Stimulated activated CD4-positive, alpha-beta T cell treated with anti-CD3 and anti-CD28 coated beads, TNF-alpha, amount 100 ng/mL, for 24 hours (primary cell): ENCODE results near the gene MED9.
"Not testable (repeated sequence)": the region's sequence is repeated elsewhere in the genome, so short reads cannot be mapped to it uniquely, and the experiment has no call there.

ENCODE experiments used
- DNase-seq, 3 experiments: peaks; one replicate each; pipeline ENCODE4 v3.0.0-alpha.2; 2020; ENCODE audit warnings: low read depth in 3 of 3

MED9 gene, protein sequence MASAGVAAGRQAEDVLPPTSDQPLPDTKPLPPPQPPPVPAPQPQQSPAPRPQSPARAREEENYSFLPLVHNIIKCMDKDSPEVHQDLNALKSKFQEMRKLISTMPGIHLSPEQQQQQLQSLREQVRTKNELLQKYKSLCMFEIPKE

DNA sequence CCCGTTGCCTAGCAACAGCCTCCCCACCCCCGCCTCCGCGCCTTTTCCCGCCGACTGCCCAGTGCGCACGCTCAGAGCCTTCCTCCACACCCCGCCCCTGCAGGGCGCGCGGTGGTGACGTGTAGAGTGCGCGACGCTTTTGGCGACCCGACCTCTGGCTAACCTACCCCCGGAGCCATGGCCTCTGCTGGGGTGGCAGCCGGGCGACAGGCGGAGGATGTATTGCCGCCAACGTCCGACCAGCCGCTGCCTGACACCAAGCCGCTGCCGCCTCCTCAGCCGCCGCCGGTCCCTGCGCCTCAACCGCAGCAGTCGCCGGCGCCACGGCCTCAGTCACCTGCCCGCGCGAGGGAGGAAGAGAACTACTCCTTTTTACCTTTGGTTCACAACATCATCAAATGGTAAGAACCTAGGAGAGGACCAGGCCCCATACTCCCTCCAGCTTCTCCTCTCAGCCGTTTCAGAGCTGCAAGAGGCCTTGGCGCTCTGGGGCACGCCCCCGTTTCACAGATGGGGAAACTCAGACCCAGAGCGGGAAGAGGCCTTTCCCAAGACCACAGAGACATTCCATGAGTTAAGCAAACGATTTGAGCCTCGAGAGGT lies at the start of gene MED9:
TSS of gene MED9 (plus strand) at position 136 of the 603 bp plus-strand sequence. CDS start at position 178, 42 bp downstream.
- DNase-seq: peak; percentile 89 to 93 (median 92)

DNA sequence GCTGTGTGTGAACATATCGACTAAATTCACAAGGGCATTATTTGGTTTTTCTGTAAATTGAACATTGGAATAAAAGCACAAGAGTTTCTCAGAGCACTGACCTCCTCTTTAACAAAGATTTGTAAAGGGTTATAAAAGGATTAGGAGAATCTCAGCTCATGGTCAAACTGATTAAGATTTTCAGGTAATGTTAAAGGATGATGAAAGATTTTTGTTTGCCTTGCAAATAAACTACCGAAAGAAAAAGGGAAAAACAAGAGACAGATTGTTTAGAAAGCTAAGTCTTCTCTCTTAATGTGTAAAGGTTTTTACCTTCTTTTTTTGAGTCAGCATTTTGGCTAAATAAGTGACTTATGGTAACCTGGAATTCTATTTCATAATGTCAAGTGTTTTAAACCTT lies 47.6 kb upstream of the MED9 start:
- DNase-seq: no peak

DNA sequence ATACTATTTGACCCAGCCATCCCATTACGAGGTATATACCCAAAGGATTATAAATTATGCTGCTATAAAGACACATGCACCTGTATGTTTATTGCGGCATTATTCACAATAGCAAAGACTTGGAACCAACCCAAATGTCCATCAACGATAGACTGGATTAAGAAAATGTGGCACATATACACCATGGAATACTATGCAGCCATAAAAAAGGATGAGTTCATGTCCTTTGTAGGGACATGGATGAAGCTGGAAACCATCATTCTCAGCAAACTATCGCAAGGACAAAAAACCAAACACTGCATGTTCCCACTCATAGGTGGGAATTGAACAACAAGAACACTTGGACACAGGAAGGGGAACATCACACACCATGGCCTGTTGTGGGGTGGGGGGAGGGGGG lies 45.9 kb upstream of the MED9 start:
- DNase-seq: not testable (repeated sequence)

DNA sequence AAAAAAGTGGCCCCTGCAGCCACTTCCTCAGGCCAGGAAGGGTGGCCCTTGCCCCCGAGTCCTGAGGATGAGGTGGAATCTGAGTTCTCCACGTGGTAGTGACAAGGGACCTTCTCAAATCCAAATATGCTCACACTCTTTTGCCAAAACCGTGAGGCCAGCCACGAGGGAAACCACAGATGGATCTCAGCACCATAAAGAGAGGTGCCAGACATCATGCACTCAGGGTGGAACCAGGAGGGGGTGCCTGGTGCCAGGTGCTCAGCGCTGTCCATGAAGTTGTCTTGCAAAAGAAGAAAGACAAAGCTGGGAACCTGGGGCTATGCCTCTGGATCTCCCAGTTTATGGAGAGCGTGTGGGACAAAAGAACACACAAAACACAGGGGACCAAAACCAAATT lies 45.2 kb upstream of the MED9 start:
- no peak for DNase-seq

DNA sequence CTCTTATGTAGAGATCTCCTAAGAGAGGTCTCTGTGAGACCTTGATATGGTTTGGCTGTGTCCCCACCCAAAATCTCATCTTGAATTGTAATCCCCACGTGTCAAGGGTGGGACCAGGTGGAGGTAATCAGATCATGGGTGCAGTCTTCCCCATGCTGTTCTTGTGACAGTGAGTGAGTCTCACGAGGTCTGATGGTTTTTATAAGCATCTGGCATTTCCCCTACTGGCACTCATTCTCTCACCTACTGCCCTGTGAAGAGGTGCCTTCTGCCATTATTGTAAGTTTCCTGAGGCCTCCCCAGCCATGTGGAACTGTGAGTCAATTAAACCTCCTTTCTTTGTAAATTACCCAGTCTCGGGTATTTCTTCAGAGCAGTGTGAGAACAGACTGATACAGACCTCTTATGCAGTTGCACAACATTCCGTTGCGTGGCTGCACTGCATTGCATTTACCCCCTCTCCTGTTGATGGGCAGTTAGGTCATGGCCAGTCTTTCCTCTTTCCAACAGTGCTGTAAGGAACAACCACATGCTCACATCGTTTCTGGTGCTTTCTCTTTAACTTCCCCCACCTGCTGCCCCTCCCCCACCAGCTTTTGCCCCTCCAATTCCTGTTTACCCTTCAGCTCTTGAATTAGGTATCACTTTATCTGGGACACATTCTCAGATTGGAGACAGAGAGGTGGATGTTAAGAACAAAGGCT lies 43.6 kb upstream of the MED9 start:
- DNase-seq: no peak

DNA sequence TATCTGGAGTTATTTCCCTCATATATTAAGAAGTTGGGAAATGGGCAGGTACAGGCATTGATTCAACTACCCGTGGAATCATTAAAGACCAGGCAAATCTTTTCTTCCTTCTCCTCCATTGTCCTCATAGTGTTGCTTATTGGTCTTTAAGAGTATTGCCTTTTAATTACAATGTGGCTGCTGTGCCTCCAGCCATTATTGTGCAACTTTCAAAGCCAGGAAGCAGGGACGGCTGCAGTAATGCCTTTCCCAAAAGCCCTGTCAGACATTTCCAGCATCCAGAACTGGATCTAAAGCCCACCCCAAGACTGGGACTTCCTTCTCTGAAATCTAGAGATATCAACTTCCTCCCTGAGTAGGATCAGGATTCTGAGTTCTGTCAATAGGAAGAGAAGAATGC lies 42.3 kb upstream of the MED9 start:
- no peak for DNase-seq

DNA sequence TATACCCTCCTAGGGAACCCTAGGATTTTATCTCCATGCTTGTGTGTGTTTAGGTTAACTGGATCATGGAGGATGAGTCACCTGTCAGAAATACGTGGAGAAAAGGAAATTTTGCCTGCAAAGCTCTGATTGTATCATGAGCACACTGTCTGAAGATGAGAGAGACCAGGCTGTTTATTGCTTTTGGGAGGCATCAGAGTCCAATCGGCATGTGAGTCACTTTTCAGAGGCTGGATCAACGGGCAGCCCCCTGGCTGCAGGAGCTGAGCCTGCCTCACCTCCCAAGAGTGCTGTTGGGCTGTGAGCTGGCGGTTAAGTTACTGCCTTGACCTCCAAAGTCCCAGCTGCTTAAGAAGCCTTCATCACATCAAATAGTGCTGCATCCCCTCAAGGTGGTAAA lies 41.5 kb upstream of the MED9 start:
- DNase-seq: no peak

DNA sequence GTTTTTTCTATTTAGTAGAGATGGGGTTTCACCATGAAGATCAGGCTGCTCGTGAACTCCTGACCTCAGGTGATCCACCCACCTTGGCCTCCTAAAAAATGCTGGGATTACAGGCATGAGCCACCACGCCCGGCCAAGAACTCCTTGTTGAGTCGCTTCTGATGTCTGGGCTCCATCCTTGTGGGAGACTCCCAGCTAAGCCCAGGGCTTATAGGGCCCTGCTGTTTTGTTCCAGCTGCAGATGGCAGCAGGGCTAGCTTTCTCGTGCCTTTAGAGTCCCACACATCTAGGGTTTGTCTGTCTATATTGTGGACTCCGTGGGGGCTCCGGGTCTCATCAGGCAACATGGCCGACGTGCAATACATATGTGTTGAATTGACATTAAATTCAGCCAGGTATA lies 39.3 kb upstream of the MED9 start:
- no peak for DNase-seq

DNA sequence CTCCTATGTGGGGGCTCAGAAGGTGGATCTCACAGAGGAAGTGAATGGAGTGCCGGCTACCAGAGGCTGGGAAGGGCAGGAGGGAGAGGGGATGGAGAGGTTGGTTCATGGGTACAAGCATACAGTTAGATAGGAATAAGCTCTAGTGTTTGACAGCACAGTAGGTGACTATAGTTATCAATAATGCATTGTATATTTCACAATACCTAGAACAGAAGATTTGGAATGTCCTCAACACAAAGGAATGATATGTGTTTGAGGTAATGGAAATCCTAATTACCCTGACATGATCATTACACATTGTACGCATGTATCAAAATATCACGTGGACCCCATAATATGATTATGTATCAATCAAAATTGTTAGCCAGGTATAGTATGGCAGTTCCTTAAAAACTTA lies 38.9 kb upstream of the MED9 start:
- DNase-seq: no peak

DNA sequence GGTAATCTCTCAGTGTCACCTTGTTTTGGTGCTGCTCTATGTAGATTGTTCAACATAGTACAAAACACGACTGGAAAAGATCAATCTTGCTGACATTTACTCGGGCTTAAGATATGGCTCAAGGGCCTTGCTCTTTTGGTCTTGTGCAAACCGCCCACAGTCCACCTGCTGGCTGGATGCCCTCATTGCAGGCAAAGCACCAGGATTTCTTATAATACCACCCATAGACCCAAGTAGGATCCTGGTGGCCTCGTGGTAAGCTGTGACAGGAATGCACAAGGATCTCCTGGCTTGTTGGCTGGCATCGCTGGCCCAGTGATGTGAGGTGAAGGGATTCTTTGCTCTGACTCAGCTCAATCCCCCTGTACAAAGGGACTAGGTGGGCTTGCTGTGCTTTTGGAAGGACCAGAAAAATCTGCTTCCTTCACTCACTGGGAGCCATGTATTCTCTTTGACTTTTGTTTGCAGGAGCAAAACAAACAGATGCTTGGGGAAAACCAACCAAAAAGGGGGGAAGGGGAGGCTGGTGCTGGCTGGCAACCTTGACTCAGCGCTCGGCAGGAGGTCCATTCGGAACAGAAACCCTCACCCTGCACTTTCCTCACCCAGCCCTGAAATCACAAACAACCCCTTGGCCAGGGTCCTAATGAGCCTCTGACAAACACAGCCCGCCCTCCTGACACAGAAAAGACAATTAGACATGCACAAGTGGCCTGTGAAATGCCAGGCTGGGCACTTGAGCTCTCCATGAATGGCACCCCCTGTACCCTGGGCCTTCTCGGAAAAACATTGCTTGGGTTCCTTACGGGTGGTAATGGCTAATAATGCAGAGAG lies 36.6 kb upstream of the MED9 start:
- peak; percentile 54 to 77 (median 65) for DNase-seq

DNA sequence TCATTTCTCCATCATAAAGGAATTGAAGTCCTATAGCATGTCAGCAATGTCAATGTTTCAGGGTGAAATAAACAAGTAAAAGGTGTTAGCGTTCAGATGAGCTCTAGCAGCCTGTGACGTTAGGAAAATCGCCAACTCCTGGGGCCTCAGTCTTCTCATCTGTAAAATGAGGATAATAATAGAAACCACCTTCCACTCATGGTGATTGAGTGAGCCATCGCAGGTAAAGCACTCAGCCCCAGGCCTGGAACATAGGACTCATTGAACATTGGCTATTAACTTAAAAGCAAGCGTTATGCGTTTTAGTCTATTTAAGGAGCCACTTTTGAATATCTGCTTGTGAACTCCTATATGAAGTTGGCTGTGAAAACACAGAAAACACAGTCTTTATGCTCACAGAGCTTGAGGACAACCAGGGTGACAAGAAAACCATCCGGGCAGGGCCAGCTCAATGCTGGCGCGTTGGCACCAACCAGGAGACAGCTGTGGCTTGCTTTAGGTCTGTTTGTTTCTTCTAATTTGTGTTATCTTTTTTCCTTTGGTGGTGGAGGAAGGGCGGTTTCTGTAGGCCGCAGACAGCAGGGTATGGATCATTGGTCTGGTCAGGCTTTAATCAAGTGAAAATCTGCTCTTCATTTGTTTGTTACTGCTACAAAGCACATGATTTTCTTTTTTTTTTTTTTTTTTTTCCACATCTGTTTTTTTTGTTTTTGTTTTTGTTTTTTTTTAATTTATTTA lies 35.7 kb upstream of the MED9 start:
- DNase-seq: no peak

DNA sequence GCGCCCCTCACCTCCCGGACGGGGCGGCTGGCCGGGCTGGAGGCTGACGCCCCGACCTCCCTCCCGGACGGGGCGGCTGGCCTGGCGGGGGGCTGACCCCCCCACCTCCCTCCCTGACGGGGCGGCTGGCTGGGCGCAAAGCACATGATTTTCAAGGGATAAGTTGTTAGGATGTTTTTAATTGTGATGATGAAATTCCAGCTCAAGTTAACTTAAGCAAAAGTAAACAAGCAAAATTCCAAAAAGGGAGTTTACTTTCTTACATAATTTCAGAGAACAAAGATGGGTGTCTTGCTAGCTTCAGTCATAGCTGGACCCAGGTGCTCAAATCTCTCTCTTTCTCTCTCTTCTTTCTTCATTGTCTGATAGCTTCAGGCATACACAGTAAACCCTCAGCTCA lies 33.6 kb upstream of the MED9 start:
- no peak for DNase-seq

DNA sequence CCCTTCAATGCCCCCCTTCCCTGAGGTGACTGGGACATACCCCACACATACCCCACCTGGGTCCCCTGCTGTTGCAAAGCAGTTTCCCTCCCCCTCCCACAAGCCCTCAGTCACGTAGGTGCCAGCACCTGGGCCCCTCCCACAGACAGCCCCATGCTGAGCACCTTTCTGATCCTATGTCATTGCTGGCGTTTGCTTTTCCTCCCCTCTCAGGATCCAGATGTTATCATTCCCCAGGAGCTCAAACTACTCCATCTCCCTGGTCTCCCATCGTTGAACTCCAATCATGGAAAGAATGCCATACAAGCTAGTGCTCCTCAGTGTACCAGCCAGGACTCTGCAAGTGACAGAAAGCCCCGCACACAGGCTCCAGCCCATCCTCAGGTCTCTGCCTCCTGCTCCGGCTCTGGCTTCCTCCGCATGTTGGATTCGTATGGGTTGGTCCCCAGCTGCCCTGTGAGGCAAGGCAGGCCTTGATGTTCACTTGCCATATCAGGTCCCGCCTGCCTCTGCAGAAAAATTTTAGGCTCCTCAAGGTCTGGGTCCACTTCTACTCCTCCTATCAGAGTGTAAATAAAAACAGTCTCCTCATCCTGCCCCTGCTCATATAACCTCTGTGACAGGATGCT lies 31.4 kb upstream of the MED9 start:
- no peak for DNase-seq

DNA sequence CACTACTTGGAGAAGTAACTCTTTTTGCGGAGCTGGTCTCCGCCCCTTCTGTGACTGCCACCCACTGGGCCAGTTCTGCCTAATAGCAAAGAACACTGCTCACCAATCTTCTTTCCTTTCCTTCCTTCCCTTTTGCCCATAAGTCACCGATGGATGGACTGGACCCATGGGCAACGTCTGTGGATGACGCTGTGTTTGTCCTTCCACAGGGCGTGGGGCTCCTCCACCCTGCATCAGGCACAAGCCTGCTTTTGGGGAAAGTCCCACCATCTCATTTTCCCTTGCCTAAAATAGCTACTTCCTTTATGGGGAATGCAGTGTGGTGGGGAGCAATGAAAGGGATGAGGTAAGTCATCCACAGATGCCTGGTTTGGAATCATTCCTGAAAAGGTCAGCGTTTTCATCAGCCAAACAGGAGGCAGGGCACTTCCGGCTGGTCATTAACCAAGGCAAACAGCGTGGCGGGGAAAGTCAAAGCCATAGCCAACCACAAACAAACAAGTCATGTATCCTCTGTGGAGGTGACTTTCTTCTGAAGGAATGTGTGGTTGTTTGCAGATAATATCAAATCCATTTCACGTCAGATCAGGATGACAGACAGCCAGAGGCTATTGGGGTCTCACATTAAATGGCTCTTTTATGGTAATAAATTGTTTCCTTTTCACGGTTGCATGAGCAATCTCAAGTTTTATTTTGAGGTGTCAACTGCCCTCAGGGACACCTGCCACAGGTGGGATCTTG lies 30.7 kb upstream of the MED9 start:
- no peak for DNase-seq

DNA sequence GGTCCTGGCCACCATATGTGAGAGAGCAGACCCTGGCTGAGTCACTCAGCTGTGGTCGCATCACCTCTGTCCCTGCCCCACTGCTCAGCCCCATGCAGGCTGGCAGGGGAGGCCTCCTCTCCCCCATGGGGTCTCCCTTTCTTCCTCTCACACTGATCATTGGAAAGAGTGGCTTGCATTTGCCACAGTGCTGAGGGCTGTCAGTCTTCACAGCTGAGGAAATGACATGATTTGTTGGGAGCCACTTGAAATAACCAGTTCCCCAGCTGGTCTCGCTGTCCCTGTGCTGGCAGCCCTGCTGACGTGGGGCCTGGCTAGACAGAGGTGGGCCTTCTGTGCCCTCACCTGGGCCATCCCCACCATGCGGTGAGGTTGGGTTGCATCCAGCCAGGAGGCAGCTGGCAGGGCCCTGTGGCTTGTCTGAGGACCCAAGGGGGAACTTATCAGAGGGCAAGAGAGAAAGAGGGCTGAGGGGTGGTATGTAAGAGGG lies 30.1 kb upstream of the MED9 start:
- no peak for DNase-seq

DNA sequence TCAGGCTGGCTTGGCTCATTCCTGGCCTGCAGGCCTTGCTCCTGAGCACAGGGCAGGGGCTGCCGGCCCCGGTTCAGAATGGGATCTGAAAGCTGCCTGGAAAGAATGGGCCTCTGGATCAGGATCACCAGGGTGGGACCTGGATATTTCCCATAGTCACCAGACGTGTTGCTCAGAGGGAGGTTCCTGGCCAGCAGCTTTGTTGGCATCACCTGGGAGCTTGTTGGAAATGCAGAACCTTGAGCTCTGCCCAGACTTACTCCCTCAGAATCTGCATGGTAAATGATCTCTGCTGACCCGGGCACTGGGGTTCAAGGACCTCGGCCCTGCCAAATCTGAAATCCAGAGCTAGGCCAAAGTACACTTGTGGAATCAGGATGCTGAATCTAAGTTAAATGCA lies 29.5 kb upstream of the MED9 start:
- DNase-seq: no peak

DNA sequence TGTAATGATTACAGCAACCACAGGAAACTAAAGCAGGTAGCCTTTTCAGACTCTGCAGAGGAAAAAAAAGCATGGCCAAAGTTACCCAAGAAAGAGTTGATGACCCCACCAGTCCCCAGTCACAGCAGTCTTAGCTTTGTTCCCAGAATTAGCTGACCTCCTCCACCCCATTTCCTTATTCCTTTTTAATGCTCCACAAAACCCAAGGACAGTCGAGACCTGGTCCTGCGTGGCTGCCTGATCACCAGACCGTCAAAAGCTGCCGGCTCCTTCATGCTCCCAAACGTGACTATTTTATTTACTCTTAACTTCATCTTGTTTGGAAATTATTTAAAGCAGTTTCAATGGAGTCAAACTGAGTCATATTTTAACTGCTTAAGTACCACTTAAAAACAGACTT lies 28.7 kb upstream of the MED9 start:
- DNase-seq: no peak

DNA sequence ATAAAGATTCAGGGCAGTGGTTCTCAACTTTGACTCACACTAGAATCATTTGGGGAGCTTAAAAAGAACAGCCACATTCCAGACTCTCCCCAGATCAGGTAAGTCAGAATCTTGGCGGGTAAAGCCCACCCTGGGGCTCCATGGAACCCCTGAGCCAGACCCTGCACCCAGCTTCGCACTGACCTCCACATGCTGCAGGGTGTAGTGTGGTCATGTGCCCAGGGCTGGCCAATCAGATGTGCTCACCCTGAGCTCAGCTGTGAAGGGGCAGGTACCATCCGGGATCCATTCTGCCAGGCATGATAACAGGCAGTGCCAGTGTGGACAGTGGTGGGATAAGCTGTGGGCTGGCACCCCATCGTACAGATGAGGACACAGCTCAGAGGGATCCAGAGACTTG lies 28.1 kb upstream of the MED9 start:
- no peak for DNase-seq

DNA sequence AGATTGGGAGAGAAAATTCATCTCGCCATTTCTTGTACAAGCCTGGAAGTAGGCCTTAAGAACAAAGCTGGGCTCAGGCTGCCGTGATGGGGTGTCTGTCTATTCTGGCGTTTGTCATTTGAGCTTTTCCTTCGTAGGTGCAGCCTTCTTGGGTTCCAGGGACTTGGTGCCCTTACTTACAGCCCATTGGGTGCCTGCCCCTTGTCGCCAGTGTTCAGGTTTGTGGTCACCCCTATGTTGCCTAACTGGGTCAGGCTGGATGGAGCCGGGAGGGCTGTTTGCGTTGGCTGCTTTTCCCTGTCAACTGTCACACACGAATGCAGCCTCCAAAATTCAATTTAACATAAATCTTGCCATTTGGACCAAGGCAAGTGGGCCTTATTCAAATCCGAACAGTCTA lies 23.7 kb upstream of the MED9 start:
- DNase-seq: no peak

DNA sequence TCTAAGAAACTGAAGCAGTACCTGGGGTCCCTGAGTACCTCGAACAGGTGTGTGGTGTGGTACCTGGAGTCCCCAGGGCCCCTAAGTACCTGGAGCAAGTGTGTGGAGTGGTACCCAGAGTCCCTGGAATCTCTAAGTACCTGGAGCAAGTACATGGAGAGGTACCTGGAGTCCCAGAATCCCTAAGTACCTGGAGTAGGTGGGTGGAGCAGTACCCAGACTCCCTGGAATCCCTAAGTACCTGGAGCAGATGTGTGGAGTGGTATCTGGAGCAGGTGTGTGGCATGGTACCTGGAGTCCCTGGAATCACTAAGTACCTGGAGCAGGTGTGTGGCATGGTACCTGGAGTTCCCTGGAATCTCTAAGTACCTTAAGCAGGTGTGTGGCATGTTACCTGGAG lies 22.5 kb upstream of the MED9 start:
- no peak for DNase-seq

DNA sequence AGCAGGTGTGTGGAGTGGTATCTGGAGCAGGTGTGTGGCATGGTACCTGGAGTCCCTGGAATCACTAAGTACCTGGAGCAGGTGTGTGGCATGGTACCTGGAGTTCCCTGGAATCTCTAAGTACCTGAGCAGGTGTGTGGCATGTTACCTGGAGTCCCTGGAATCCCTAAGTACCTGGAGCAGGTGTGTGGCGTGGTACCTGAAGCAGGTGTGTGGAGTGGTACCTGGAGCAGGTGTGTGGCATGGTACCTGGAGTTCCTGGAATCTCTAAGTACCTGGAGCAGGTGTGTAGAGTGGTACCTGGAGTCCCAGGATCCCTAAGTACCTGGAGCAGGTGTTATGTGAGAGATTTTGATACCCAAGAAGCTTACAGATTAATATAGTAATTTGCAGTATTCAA lies 22.1 kb upstream of the MED9 start:
- not testable (repeated sequence) for DNase-seq
